GM18868 (cell line): ENCODE measurements around the gene TMTC2.

Experiments used
- ATAC-seq: cut with Tn5 transposase; IDR thresholded peaks from one replicate; pipeline ENCODE4 v1.9.1; 2021; ENCODE audit warnings: mild to moderate bottlenecking, moderate library complexity; ENCODE audit not compliant: unreplicated experiment

The TMTC2 gene

DNA sequence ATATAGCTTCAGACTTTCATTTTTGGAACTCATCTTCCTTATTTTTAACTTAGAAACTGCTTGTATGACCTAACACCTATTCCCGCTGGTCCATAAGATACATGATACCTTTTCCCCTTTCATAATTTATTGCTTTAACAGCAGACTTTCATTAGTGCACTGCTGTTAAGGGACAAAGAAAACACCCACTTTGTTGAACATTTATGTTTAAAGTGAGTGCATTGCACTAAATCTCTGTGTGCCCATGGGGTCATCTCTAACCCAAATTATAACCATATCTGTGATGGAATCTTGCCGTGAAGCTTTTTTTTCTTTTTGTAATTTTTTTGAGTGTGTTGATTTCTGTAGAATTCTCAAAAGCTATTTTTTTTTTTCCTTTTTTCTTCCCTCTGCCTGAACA lies 261.8 kb downstream of the TMTC2 start:
- no peak for ATAC-seq

DNA sequence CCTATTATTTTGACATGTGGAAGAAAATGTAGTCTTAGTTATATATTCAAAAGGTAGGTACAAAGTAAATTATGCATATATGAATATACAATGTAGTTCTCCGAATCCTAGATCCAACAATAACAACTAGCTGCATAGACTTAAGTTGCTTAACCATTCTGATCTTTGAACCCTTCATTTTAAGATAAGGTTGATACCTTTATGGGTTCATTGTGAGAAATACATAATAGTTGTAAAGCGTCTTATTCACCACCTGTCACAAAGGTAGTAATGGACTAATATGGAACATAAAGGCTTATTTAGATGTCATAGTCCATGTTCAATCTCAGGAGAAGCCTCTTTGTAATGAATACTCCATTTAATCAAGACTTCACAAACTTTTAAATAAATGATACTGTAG lies 263.6 kb downstream of the TMTC2 start:
- no peak for ATAC-seq

DNA sequence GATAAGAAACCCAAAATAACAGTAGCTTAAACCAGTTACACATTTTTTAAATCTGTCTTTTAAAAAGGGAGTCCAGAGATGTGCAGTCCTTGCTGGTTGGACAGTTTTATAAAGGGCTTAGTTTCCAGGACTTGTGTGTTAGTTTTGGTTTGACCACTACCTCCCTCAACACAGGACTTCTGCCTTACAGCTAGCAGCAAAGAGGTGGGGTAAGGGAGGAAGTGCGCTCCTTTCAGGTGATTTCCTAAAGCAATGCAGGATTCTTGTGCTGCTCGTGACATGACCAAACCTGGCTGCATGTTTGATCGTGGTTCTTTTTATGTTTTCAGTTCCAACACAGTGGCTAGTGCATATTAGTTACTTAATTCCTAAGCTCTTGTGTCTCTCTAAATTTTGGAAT lies 266.2 kb downstream of the TMTC2 start:
- peak; percentile 88 for ATAC-seq

DNA sequence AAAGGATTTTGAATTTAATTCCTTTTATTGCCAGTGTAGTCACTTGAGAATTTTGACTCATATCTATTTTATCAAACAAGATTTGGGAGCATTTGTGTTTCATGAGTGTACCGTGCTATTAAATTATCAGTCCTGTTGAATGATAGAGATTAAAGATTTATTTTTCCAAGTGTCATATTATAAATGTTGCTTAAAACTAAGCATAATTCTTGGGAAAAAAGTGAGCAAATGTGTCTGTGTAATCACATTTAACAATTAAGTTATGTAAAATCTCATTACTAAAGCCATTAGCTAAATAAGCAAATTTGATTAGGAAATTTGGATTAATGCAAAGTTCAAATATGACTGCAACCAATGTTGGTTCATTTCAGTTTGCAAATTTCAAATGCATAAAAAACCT lies 266.7 kb downstream of the TMTC2 start:
- no peak for ATAC-seq

DNA sequence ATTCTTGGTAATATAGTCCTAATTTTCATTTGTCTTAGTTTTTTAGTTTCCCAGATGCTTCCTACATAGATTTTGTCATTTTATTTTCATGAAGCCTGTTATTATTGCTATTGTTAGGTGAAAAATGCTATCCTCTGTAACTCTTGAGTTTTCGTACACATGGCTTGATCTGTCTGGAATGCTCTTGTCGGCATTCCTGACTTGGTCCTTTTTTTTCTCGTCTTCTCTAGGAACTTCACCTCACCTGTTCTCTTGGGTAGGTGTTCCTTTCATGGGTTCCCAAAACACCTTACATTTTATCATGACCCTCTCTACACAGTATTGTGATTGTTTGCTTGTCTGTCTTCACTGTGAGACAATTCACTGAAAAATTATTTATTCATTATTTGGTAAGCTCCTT lies 267.4 kb downstream of the TMTC2 start:
- no peak for ATAC-seq

DNA sequence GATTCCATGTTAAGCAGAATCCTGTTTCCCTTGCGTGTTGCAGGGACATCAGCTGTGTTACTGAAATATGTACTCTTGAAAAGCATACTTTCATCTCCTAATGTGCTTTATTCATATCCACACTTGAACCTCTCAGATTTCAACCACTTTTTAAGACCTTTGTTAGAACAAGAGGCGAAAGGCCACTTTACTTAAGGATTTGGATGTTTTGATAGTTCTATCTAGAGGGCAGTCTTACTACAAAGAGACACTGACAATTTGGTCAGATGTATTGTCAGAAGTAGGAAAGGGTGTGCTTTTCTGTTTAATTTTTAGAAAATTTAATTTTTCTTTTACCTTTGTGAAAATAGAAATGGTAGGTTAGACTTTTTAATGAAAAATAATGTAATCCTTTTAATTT lies 267.9 kb downstream of the TMTC2 start:
- no peak for ATAC-seq

DNA sequence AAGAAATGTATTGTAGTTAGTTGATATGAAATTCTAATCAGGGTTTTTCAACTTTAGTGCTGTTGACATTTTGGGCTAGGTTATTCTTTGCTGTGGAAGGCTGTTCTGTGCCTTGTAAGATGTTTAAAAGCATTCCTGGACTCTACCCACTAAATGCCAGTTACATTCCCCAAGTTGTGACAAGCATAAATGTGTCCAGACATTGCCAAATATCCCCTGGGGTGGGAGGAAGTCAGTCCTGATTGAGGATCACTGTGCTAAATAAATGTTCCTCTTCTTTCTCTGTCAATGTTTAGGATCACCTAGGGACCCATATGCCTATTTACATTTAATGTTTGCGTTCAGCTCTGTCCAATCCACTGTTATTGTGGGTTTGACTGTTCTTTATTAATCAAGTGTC lies 268.3 kb downstream of the TMTC2 start:
- no peak for ATAC-seq

DNA sequence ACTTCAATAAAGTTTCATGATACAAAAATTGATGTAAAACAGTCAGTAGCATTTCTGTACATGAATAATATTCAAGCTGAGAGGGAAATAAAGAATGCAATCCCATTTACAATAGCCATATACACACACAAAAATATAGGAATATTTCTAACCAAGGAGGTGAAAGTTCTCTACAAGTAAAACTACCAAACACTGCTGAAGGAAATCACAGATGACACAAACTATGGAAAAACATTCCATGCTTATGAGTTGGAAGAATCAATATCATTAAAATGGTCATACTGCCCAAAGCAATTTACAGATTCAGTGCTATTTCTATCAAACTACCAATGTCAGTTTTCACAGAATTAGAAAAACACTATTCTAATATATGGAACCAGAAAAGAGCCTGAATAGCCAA lies 272.3 kb downstream of the TMTC2 start:
- ATAC-seq = no peak

DNA sequence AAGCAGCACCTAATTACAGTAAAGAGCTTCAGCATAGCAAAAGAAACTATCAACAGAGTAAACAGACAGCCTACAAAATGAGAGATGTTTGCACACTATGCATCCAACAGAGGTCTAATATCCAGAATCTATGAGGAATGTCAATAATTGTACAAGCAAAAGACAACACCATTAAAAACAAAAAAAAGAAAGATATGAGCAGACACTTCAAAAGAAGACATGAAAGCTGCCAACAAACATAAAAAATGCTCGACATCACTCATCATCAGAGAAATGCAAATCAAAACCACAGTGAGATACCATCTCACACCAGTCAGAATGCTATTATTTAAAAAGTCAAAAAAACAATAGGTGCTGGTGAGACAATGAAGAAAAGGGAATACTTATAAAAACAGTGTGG lies 273.1 kb downstream of the TMTC2 start:
- peak; percentile 61 for ATAC-seq

DNA sequence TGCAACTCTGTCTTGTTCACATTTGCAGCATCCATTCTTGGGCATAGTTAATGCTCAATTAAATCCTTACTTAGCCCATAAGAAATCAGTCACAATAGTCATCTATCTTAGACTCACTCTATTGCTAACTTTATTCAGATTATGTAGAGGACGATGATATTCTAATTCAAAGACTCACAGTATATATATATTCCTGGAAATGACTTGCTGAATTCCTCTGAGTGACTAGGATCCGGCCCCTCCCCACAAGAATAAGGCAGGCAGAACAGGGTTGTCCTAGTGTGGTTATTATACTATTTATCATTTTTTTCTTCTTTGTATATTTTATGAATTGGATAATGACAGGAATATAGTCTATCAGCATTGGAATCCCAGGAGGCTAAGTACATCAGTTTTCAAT lies 275.1 kb downstream of the TMTC2 start:
- ATAC-seq = no peak

DNA sequence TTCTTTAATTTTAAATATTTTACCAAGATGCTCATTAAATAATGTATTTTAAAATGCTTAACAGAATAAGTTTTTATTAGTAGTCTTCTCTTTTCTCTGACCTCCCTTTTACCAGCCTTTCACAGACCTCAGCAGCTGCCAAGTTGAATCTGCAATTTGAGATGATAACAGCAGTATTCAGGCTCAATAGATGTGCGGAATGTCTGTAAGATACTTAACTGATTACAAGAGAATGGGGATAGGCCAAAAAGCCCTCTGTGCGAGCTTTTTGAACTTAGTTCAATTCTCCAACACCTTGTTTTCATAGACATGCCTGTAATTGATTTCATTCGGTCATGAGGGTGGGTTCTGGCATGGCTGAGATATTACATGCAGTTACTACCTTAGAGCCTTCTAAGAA lies 277.2 kb downstream of the TMTC2 start:
- no peak for ATAC-seq

DNA sequence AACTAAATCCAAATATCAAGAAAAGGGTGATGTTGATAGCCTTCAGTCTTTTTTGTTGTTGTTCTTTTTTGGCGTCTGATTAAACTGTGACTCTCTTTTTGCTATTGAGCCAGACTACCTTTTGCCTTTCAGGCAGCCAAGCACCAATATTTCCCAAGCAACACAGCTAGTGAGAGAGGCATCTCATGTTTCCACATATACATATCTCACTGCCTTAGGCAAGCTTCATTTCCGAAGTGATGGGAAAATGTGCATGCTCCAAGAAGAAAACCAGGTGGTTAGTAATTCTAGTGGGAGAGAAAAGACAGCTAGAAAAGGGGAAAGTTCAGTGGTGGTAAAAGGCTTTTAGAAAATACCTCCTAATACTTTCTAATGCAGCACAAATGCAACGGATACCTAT lies 277.7 kb downstream of the TMTC2 start:
- no peak for ATAC-seq

DNA sequence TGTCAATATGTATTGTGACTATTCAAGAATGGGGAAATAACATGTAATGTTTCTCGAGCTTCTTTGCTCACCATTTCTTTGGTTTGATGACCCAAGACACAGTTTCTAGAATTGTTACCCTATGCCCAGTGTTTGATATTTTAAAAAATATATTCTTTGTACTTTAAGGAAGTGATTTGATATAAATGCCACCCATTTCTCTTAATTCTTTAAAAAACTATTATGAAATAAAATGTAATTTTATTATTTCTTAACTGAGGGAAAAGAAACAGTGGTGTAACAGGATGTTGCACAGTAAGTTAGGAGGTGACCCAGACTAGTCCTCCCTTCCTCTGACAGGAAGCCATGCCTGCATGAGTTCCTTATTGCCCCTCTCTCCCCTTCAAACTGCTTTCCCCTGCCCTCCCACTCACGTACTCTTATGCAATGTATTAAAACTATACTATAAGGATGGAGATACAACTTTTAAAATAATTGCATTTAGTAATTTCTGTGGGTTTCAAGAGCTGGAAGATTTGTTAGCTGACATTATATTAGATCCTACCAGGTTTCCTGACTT lies 279.4 kb downstream of the TMTC2 start:
- ATAC-seq = no peak

DNA sequence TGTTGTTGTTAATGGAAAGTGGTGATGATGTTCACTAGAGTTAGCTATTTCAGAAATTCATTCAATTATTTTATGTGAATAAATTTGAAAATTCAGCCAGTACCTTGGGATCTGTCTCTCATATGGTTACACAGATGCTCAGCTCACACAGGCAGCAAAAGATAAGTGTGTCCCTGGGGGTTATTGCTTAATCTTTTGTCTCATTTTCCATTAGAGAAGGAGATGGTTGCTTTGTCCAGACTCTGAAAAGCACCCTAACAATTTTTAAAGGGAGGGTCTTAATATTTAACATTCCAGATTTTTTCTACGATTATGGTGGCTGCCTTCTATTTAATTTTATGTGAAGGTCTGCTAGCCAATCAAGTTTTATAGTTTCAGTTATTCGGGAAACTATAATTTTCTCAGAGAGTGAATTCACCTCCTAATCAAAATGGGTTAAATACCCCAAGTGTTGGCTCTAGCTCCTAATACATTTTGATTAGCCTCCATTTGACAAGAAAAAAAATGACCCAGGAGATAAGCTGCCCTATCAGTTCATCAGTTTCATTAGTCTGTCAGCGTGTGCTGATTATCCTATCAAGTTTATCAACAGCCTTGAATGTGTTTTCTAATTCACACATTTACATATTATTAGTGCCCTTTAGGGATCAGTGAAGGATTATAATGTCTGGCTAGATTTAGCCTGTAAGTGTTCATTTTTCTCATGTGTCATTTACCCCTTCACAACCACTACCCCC lies 282.1 kb downstream of the TMTC2 start:
- ATAC-seq = no peak

DNA sequence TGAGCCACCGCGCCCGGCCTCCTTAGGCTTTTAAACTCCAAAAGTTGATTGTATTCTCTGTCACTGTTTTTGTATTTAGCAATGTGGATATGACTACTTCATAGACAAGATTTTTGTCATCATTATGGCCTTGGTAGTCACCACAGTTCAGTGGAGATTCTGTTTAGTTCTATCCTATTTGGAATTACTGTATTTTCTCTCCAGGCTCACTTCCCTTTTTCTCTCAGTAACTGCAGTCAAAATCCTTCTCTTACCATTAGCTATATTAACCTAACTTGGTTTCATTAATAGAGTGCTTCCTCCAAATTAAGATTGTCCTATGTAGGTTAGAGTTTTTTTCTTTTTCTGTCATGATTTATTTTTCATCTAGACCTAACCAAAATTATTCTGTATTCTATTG lies 283.9 kb downstream of the TMTC2 start:
- no peak for ATAC-seq

DNA sequence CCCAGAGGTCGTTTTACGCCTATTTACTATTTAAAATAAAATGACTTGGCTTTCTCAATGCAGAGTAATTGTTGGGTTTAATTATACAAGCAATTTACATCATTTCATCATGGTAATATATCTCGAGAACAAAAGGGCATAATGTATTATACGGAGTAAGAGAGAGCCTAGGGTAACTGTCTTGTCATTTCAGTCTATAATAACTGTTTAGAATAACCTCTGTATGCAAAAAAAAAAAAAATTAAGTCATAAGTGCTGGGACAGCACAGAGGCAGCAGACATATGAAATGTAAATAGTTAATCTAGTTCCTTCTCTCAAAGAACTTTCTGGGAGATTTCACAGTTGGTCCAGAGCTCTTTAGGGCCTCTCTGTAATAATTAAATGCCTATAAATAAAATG lies 284.9 kb downstream of the TMTC2 start:
- no peak for ATAC-seq

DNA sequence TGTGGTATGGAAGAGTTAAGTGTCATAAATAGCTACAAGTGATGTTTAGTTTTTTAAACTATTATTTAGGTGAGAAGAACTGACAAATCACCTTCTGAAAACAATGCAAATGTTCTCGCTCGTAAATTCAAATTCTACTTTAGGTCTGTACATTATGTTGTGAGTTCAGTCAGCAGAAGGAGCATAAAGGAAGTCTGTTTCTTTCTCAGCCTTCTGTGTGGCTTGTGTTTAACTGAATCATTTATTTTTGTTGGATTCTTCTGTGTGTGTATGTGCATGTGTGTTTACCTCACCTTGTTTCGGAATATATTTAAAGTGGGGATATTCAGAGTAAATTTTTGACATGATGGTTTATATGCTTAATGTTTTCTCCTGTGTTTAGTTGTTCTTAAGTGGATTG lies 285.9 kb downstream of the TMTC2 start:
- ATAC-seq = no peak

DNA sequence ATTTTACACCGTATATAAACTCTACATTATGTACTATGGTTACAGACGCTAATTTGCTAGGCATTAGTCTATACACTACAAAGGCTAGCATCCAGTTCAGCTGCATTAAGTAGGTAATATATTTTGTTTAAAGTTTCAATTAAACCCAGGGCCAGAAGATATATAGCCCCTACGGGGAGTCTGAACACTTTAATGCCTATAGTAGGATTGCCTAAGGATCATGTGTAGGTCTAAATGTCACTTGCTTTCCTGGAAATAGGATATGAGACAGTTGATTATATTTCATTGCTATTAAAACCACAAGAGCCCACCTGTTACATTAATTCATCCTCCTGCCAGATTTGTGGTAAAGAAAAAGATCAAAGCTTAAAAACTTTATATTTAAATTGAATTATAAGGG lies 286.9 kb downstream of the TMTC2 start:
- no peak for ATAC-seq

DNA sequence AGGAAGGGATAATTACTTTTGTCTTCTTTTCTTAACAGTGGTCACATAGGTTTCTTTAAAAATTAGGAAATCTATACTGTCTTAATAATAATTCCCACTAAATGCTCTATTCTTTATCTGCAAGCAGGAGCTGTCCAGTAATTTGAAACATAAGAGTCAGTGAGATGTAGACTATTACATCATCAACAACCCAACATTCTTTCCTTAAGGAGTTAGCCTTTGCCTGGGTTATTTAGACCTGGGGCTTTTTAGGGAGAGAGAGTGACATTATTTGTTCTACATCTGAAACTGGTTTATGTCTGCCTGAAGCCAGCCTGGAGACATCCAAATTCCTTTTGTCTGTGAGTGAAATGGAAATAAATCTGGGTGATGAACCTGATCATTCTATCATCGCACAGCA lies 294.4 kb downstream of the TMTC2 start:
- no peak for ATAC-seq

DNA sequence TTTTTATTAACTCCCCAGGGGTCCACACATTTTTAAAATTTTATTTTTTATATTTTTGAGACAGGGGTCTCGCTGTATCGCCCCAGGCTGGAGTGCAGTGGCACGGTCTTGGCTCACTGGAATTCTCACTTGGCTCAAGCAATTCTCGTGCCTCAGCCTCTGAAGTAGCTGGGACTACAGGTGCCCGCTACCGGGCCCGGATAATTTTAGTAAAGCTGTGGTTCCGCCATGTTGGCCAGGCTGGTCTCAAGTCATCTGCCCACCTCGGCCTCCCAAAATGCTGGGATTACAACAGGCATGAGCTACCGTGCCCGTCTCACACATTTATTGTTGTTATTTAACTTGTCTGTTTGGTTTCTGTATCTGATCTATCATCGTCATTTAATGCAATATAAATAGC lies 307.4 kb downstream of the TMTC2 start:
- no peak for ATAC-seq

DNA sequence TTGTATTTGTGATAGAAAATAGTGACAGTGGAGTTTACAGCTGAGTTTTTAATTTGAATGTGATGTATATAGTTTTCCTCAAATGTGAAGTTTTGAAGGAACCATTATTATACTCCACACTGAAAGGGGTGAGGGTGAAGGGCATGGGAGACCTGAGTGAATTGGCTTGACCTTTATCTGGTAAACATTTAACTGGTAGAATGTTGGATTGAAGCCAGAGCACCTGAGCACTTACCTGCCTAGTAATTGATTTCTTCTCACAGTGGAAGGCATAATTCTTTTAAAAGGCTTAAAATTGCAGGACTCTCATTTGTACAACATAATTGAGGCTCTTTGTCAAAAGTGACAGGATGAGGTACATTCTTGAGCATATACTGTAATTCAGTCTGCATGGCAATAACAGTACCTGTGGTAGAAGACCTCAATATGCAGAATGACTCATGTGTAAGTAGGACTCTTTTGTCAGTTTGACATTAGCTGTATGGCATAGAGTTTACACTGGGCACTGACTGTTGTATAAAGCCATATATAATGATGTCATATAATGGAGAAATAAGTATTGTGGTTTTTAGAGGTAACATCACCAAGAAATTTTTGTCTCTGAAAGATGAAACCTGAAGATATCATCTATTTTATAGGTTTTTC lies 309.6 kb downstream of the TMTC2 start:
- ATAC-seq = peak; percentile 93

DNA sequence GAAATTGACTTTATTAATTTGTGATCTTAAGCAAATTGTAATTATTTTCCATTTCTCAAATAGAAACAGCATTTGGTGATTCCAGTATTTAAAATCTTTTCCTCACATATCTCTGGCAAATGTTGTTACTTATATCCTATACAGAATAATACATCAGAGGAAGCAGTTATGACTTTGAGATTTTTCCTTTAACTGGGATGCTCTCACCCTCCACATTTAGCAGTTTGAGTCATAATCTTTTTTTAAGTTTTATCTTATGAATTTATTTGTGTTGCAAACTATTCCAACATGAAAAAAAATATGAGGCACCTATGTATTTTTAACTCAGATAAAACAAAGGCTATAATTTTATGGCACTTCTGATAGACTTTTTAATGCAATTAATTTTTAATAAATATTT lies 311.8 kb downstream of the TMTC2 start:
- ATAC-seq = no peak

DNA sequence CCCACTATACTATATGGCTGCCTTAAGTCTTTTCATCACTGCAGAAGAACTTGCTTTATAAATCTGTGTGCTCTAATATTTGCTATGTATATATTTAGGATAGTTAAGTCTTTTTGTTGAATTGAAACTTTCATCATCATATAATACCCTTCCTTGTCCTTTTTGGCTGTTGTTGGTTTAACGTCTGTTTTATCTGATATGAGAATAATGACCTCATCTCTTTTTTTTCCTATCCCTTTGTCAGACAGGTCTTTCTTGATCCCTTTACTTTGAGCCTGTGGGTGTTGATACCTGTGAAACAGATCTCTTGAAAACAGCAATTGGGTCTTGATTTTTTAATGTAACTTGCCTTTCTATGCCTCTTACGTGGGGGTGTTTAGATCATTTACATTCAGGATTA lies 316.3 kb downstream of the TMTC2 start:
- ATAC-seq = no peak
